Activated effector memory CD4-positive, alpha-beta T cell treated with anti-CD3 and anti-CD28 coated beads, Interleukin-2, amount 50 U/mL, for 16 hours (primary cell): Measurements from ENCODE around the gene LTBP1.

Experiments
- DNase-seq: peaks from one replicate; pipeline ENCODE4 v3.0.0-alpha.2; 2020

The LTBP1 gene

DNA sequence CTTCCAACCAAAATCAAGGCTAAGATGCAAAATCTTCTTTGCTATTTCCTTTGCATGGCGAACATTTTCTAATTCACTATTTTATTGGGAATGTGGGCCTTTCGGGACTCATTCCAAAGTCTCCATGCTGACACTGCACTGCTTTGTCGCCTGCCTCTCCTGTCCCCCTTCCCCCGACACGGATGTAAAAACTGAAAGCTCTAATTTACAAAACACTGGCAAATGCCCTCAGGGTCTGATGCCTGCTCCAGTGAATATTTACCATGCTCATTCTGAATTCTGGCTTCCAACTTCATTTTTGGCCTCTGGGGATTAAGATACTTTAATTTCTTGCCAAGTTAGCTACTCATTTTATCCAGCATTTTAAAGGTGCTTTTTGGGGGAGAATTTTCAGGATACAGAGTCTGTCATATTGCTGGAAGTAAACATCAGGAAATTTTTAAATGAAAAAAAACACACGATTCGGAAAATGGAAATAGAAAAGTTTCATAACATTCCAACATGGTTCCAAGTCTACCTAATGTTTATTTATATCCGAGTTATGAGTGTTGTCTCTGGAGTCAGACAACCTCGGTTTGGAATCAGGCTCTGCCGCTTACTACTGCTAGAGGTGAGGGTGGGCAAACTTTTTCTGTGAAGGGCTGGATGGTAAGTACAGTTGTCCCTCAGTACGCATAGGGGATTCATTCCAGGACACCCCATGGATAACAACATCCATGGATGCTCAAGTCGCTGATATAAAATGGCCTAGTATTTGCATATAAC is 14.6 kb upstream of the LTBP1 start:
- DNase-seq, result no peak

GRCh38 chr2:32932825-32933755 is 13.7 kb upstream of the LTBP1 start:
- DNase-seq, result no peak

- DNase-seq, result no peak
These were observed 13.0 kb upstream of the LTBP1 start for GRCh38 chr2:32933756-32934095.

GRCh38 chr2:32937602-32938448 is 8.9 kb upstream of the LTBP1 start:
- DNase-seq, result no peak

GRCh38 chr2:32938934-32939333 is 7.8 kb upstream of the LTBP1 start:
- no peak for DNase-seq

DNA sequence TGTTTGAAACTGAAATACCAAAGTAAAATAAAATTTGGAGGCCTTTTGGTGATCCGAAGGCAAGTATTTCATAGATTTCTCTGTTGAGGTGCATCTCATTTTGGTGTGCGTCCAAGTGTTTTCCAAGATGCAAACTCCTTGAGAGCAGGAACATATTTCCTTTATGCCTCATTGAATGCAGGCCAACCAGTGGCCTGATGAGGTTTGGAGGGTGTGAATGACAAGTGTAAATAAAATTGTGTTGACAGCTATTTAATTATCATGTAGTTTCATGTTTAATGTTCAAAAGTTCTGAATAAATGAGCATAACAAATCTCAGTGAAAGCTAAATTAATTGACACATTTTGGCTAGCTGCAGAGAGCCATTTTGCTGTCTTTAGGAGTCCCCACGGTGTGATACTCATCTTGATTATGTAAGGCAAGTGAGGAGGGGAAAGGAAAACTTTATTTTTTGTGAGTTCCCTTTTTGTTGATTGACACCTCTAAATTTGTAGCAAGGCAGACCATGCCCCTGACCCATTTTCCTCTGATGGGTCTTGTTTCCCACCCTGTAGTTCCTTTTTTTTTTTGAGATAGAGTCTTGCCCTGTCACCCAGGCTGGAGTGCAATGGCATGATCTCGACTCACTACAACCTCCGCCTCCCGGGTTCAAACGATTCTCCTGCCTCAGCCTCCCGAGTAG is 6.3 kb upstream of the LTBP1 start:
- no peak for DNase-seq

- no peak for DNase-seq
These were observed 4.6 kb upstream of the LTBP1 start for GRCh38 chr2:32941944-32942690.

DNA sequence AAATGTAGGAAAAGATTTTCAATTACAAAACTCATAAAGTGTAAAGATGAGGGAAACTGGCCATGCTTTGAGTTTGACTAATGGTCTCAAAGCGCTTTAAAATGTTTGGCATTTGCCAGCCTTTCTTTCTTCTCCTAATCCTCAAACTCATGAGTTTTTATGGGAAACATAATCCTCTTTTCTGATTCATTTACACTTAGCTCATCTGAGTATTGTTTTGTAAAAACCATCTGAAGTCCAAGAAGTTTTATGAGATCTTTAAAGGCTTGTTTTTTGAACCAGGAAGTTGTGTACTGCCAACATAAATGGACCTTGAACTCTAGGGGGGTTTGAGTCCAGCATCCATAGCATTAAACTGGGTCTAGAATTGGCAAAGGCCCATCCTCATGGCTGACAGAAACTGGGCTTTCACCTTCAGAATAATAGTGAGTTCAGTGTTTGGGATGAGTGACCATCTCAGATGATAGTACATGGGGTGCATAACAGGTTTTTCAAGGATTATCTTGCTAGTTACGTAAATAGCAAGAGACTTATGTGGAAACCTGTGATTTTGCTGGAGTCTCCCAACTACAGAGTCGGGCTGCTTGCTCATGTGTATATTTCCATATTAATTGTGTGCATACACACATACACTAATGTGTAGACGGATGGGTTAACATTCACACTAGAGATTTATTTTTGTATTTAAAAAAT is 3.8 kb upstream of the LTBP1 start:
- DNase-seq, result no peak

DNA sequence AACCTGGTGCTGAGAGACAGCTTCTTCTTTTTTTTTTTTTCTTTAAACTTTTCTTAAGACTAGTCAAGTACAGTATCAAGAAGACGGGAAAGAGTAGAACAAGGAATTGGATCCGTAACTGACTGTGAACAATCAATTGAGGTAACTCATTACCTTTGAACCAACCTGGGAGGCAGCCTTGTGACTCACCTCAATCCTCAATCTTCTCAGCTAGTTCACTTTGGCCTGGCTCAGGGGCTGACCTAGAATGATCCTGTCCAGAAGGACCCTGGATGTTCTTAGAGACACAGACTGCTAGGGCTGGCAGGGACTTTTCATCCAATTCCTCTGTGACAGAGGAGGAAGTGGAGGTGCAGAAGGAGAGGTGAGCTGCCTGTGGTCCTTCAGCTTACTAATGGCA is 1.5 kb upstream of the LTBP1 start:
- no peak for DNase-seq

GRCh38 chr2:32947076-32947483 is 327 bp downstream of the LTBP1 start:
- DNase-seq, result no peak

DNA sequence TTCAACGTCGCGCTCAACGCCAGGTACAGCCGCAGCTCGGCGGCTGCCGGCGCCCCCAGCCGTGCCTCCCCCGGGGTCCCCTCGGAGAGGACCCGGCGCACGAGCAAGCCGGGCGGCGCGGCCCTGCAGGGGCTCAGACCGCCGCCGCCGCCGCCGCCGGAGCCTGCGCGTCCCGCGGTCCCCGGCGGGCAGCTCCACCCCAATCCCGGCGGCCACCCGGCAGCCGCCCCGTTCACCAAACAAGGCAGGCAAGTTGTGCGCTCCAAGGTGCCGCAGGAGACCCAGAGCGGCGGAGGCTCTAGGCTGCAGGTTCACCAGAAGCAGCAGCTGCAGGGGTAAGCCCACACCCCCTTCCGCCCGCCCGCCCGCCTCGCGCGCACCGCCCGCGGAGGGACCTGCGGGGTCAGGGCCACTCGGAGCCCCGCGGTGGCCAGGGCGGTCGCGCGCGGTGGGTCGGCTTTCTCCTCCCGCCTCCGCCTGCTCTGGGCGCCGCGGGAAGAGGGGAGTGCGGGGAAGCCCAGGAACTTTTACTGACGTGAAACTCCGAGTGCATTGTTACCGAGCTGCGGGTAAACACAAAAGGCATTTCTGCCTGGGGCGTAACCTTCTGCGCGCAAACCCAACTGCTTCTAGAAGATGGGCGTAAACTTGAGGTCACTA is 861 bp downstream of the LTBP1 start:
- DNase-seq, result peak; percentile 69

- DNase-seq, result no peak
These were observed 1.5 kb downstream of the LTBP1 start for GRCh38 chr2:32948266-32948665.

DNA sequence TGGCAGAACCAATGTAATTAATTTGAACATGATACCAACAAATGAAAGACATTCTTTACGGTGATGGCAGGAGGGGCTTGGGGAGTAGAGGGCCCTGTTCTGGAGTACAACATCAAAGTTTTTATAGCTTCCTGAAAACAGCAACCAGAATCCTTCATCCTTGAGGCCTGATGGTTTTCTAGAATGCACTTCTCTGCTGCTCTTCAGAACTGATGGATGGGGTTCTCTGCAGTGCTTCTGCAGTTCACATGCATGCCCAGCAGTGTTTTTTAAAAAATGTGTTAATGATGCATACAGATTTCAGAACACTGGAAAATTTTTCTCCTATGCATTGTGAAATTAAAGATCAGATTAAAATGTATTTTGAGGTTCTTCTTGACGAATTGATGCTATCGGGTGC is 2.5 kb downstream of the LTBP1 start:
- no peak for DNase-seq

DNA sequence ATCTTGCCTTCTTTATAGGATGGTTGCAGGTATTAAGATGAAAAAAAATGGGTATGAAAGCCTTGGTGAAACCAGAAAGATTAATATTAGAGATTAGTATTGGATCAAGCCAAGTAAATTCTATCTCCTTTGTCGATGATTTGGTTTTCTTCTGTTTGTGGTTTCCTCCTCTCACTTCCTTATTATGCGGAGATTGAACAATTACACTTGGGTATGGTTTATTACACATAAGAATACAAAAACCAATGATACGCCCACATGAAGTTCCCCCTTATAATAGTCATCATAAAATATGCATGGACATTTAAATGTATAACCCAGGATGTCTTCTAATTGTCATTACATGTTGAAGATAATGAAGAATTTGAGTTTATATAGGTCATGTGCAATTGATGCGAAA is 4.9 kb downstream of the LTBP1 start:
- no peak for DNase-seq

GRCh38 chr2:32952761-32953476 is 6.2 kb downstream of the LTBP1 start:
- no peak for DNase-seq

DNA sequence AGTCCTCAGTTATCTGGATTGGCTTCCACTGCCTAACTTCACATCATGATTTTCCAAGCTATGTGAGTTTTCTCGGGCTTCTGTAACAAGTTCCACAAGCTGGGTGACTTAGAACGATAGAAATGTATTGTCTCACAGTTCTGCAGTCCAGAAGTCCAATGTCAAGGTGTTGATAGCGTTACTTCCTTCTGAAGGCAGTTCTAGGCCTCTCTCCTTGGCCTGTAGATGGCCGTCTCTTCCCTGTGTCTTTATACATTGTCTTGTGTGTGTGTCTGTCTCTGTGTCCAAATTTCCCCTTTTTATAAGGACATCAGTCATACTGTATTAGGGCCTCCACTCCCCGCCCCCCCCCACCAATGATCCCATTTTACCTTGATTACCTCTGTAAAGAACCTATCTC is 7.5 kb downstream of the LTBP1 start:
- DNase-seq, result no peak

DNA sequence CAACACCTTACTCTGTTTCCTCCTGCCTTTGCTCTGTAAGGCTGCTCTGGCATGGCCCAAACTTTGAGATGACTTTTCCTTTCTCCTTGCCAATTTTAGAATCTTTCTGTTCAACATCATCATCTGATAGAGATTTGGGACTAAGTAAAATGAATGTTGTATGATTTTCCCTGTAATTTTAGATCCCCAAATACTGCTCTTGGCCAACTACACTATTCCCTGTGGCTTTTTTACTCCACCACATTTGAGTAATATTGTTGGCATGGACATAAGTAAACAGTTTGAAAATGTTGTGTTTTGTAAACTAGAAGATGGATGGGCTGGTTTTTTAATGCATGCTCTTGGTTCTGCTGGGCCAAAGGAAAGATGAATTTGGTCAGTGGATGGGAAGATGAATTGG is 12.1 kb downstream of the LTBP1 start:
- no peak for DNase-seq

DNA sequence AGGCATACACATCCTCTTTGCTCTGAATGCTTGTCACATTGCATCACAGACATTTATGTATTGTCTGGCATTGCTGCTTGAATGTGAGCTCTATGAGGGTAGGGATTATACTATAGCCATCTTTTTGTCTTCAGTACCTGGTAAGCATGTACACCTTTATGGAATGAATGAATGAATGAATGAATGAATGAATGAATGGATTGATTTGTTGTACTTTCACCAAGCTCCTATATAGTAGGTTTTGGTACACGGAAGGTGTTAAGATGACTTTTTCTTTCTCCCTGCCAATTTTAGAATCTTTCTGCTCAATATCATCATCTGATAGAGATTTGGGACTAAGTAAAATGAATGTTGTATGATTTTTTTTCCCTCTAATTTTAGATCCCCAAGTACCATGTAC is 13.5 kb downstream of the LTBP1 start:
- DNase-seq, result no peak

DNA sequence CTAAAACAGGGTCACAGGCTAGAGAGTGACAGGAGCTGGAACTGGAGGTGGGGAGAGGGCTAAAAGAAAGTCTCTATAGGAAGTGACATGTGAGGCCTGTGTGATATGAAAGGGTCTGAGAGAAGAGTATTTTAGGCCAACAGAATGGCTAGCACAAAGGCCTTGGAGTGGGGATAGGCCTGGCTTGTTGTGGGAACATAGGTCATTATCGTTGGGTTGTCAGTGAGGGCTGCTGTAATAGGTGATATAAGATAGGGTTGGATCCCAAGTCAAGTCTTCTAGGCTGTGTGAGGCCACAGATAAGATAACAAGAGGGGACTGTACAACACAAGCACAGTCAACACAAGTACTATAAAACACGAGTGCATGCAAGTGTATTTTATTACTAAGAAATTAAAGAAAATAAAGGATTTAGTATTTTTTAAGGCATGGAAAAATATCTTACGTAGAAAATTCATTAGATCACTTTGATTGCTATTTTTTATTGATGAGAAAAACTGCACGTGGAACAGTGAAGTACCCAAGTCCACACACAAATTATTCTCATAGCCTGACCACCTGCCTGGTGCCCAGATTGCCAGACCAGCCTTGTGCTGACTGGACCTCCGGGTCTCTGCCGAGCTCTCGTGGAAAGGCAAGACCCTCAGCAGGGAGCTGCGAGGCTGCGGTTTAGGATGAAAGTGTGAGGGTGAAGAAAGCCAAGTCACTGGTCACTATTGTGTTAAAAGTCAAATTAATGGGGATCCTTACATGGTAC is 14.1 kb downstream of the LTBP1 start:
- no peak for DNase-seq
